ENCODE data around the gene CDC14B. TPM values are rescaled to one million over a fixed set of nuclear protein-coding genes. Genes with fewer than 3 reads are reported as not detected.

CDC14B gene
- total RNA-seq, 1 donor from 2014 or later, result 38.1 TPM

DNA sequence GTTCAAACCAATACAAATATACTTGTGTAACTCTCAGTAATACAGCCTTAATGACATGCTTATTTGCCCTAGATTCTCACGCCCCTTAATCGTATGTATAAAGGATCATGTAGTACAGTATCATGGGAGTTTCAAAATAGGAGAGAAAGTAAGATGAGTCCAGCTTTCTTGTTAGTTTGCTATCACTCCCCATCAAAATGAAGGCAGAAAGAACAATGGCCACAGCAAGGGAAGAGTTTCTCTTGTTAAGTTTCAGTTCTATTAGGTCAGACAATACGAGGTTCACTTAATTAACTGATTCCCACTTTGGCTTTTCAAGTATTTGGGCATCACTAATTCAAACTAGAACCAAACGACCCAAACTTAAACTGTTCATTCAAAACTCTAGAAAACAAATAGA lies 55.4 kb downstream of the CDC14B start:
- Mint-ChIP-seq H3K36me3 (peaks cover 9% of the 10 kb centered on the region), H3K4me1 (peaks cover 10% of the 10 kb centered on the region), H3K9me3 (no peaks in the 10 kb centered on the region), H3K4me3 (no peak overlapping the region), H3K27ac (no peak overlapping the region), H3K27me3 (ENCODE audit: insufficient read depth, low read depth) (no peaks in the 10 kb centered on the region)
- TF ChIP-seq, protein P1, sequence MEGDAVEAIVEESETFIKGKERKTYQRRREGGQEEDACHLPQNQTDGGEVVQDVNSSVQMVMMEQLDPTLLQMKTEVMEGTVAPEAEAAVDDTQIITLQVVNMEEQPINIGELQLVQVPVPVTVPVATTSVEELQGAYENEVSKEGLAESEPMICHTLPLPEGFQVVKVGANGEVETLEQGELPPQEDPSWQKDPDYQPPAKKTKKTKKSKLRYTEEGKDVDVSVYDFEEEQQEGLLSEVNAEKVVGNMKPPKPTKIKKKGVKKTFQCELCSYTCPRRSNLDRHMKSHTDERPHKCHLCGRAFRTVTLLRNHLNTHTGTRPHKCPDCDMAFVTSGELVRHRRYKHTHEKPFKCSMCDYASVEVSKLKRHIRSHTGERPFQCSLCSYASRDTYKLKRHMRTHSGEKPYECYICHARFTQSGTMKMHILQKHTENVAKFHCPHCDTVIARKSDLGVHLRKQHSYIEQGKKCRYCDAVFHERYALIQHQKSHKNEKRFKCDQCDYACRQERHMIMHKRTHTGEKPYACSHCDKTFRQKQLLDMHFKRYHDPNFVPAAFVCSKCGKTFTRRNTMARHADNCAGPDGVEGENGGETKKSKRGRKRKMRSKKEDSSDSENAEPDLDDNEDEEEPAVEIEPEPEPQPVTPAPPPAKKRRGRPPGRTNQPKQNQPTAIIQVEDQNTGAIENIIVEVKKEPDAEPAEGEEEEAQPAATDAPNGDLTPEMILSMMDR (IDR thresholded peaks at IDR 0.05), result no peak
- TF ChIP-seq EZH2 (IDR thresholded peaks at IDR 0.05) (no peak), EZH2phosphoT487 (IDR thresholded peaks at IDR 0.05) (no peak)
- no peak for DNase-seq (ENCODE audit: low spot score)
- Histone ChIP-seq H3K9ac (no peak overlapping the region), H3K9me3 (ENCODE audit: low read depth) (no peaks in the 10 kb centered on the region), H3K36me3 (no peaks in the 10 kb centered on the region), H3K79me2 (ENCODE audit: low read depth) (no peaks in the 10 kb centered on the region), H3F3A (ENCODE audit: low read depth) (peaks cover 8% of the 10 kb centered on the region), H3K27ac (no peak overlapping the region), H2AFZ (replicated peaks) (no peak overlapping the region), H3K4me3 (no peak overlapping the region), H3K4me2 (peak overlapping the region; percentile 10), H3K4me1 (peaks cover 15% of the 10 kb centered on the region), H4K20me1 (ENCODE audit: low read depth) (peaks cover 30% of the 10 kb centered on the region), H3K27me3 (peaks cover 11% of the 10 kb centered on the region)

DNA sequence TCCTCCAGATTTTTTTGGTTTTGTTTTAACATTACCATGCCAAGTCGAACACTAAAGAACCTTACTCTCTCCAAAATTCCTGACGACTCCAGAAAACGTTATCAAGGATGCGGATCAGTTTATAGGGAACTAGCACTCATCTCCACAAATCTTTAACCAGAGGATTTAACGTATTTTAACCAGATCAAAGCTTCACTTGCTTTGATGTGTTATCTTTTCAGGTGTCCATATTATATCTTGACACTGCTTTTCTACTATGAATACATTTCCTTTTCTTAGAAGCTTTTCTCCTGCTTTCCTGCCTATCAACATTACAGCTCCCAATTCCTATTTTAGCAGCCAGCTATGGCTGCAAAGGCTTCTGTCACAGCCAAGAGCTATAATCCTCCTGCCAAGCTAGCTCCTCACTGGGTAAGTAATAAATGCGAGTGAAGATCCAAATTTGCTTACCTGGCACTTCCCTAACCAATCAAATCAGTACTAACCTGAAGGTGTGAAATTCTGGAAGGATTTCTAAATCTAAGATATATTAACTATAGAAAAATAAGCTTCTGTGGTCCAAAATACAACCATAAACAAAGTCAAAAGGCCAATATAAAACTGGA lies 60.2 kb downstream of the CDC14B start:
- Histone ChIP-seq H3K9me3 (ENCODE audit: low read depth) (no peaks in the 10 kb centered on the region), H3K79me2 (ENCODE audit: low read depth) (no peaks in the 10 kb centered on the region), H3K4me2 (no peak overlapping the region), H2AFZ (replicated peaks) (no peak overlapping the region), H3K36me3 (no peaks in the 10 kb centered on the region), H3F3A (ENCODE audit: low read depth) (no peaks in the 10 kb centered on the region), H3K9ac (no peak overlapping the region), H3K27ac (no peak overlapping the region), H3K4me1 (peaks cover 5% of the 10 kb centered on the region), H4K20me1 (ENCODE audit: low read depth) (peaks cover 3% of the 10 kb centered on the region), H3K27me3 (no peaks in the 10 kb centered on the region), H3K4me3 (no peak overlapping the region)
- Mint-ChIP-seq H3K4me1 (no peaks in the 10 kb centered on the region), H3K27me3 (ENCODE audit: insufficient read depth, low read depth) (no peaks in the 10 kb centered on the region), H3K27ac (no peak overlapping the region), H3K9me3 (no peaks in the 10 kb centered on the region), H3K36me3 (peaks cover 9% of the 10 kb centered on the region), H3K4me3 (no peak overlapping the region)
- TF ChIP-seq, protein P1 (IDR thresholded peaks at IDR 0.05), result no peak
- TF ChIP-seq EZH2phosphoT487 (IDR thresholded peaks at IDR 0.05), result no peak
- TF ChIP-seq EZH2 (IDR thresholded peaks at IDR 0.05), result no peak
- no peak for DNase-seq (ENCODE audit: low spot score)

DNA sequence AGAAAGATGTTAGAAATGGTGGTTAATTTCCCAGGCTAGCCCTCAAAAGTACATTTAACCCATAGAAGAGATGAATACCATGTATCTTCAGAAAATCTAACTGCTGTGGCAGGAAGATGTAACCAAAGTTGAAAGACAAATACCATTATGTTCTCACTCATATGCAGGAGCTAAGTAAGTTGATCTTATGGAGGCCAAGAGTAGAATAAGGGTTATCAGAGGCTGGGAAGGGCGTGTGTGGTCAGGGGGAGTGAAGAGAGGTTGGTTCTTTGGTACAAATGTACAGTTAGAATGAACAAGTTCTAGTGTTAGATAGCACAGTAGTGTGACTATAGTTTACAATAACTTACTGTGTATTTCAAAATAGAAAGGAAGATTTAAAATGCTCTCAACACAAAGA lies 61.7 kb downstream of the CDC14B start:
- Histone ChIP-seq H3K27ac (no peak overlapping the region), H3K27me3 (no peaks in the 10 kb centered on the region), H3K79me2 (ENCODE audit: low read depth) (no peaks in the 10 kb centered on the region), H2AFZ (replicated peaks) (no peak overlapping the region), H3K4me1 (no peaks in the 10 kb centered on the region), H3K36me3 (no peaks in the 10 kb centered on the region), H3K9me3 (ENCODE audit: low read depth) (no peaks in the 10 kb centered on the region), H4K20me1 (ENCODE audit: low read depth) (no peaks in the 10 kb centered on the region), H3K4me2 (no peak overlapping the region), H3K9ac (no peak overlapping the region), H3F3A (ENCODE audit: low read depth) (no peaks in the 10 kb centered on the region), H3K4me3 (no peak overlapping the region)
- H3K27ac Mint-ChIP-seq, result no peak overlapping the region
- TF ChIP-seq EZH2 (IDR thresholded peaks at IDR 0.05), result no peak
- TF ChIP-seq, protein P1 (IDR thresholded peaks at IDR 0.05), result no peak
- TF ChIP-seq EZH2phosphoT487 (IDR thresholded peaks at IDR 0.05), result no peak
- H3K4me1 Mint-ChIP-seq, result no peaks in the 10 kb centered on the region
- H3K9me3 Mint-ChIP-seq, result no peaks in the 10 kb centered on the region
- peaks cover 9% of the 10 kb centered on the region for H3K36me3 Mint-ChIP-seq
- H3K4me3 Mint-ChIP-seq, result no peak overlapping the region
- no peaks in the 10 kb centered on the region for H3K27me3 Mint-ChIP-seq (ENCODE audit: insufficient read depth, low read depth)
- no peak for DNase-seq (ENCODE audit: low spot score)
